Neural cell (in vitro differentiated cells): ENCODE results near the gene P2RX3.

ENCODE experiments used
- CTCF ChIP-seq: fragments of 450-650 bp; IDR thresholded peaks from 2 replicates; pipeline ENCODE4 v1.5.1; 2014; ENCODE audit warnings: antibody characterized with exemption, mild to moderate bottlenecking, moderate library complexity; ENCODE audit not compliant: poor library complexity, severe bottlenecking
- EP300 ChIP-seq: fragments of 450-650 bp; conservative IDR thresholded peaks from 2 replicates; pipeline ENCODE4 v1.6.1; 2014; ENCODE audit warnings: antibody characterized with exemption, mild to moderate bottlenecking, moderate library complexity; ENCODE audit not compliant: poor library complexity, severe bottlenecking
- EZH2 ChIP-seq: fragments of 200-600, 300-800 bp; shearing (Covaris generic), sonication (generic); IDR thresholded peaks from 2 replicates; pipeline ENCODE4 v1.6.1; 2014; ENCODE audit warnings: antibody characterized with exemption, low read length, borderline replicate concordance, mild to moderate bottlenecking; ENCODE audit not compliant: insufficient read depth, poor library complexity, severe bottlenecking
- MXI1 ChIP-seq: fragments of 450-650 bp; conservative IDR thresholded peaks from 2 replicates; pipeline ENCODE4 v1.6.1; 2014; ENCODE audit warnings: antibody characterized with exemption, mild to moderate bottlenecking; ENCODE audit not compliant: poor library complexity, severe bottlenecking
- POLR2AphosphoS5 ChIP-seq: IDR thresholded peaks from 2 replicates; pipeline ENCODE4 v1.6.1; 2012
- RAD21 ChIP-seq: fragments of 450-650 bp; conservative IDR thresholded peaks from 2 replicates; pipeline ENCODE4 v1.6.1; 2014; ENCODE audit warnings: antibody characterized with exemption, mild to moderate bottlenecking, moderate library complexity
- REST ChIP-seq: IDR thresholded peaks from 2 replicates; pipeline ENCODE4 v1.6.1; 2012; ENCODE audit warnings: borderline replicate concordance
- TAF1 ChIP-seq: IDR thresholded peaks from 2 replicates; pipeline ENCODE4 v1.6.1; 2012; ENCODE audit warnings: low read depth

- no peak for TF ChIP-seq EZH2
- TF ChIP-seq CTCF, result no peak
- no peak for TF ChIP-seq REST
- no peak for TF ChIP-seq TAF1
- no peak for TF ChIP-seq EP300
- no peak for TF ChIP-seq POLR2AphosphoS5
- TF ChIP-seq MXI1, result no peak
- no peak for TF ChIP-seq RAD21
Measured at GRCh38 chr11:57303990-57304579, 34.1 kb upstream of the P2RX3 start.
